Endothelial cell of umbilical vein (primary cell): Measurements from ENCODE around the gene DPF1.

Experiments
- CTCF ChIP-seq, 2 donors: IDR thresholded peaks; 1 replicate in 1 of 2; 2 replicates in 1 of 2; pipeline ENCODE4 v1.5.1; 2011; ENCODE audit warnings: low read length in 2 of 2, mild to moderate bottlenecking in 2 of 2, moderate library complexity in 2 of 2, control low read depth in 1 of 2, inconsistent platforms in 1 of 2, low read depth in 1 of 2; ENCODE audit not compliant: insufficient read depth in 1 of 2; ENCODE audit errors: extremely low read depth in 1 of 2
- EZH2 ChIP-seq: IDR thresholded peaks from 2 replicates; pipeline ENCODE4 v1.6.1; 2012; ENCODE audit warnings: borderline replicate concordance, low read depth, mild to moderate bottlenecking, moderate library complexity, low read length, inconsistent platforms; ENCODE audit not compliant: severe bottlenecking
- POLR2A ChIP-seq: IDR thresholded peaks from 2 replicates; pipeline ENCODE4 v1.6.1; 2012; ENCODE audit warnings: low read depth, mild to moderate bottlenecking, control low read depth, low read length

GRCh38 chr19:38273499-38273898 is 49.5 kb upstream of the DPF1 start:
- TF ChIP-seq CTCF (IDR thresholded peaks at IDR 0.05; ENCODE audit: extremely low read depth in 1 of 2, insufficient read depth in 1 of 2, low read depth in 1 of 2, low read length in 2 of 2): no peak
- TF ChIP-seq EZH2: no peak
- no peak for TF ChIP-seq POLR2A
